ENCODE data around the gene TMOD1. TPM values are rescaled to one million over a fixed set of nuclear protein-coding genes. Genes with fewer than 3 reads are reported as not detected.

TMOD1 gene
- total and polyA plus RNA-seq, 2 experiments from 2014 or later, result 0.69 to 4.5 TPM

- no peak for ATAC-seq
- Histone ChIP-seq H4K20me1 (replicated peaks; ENCODE audit: insufficient read depth) (no peaks in the 10 kb centered on the region), H2AFZ (no peak overlapping the region), H3K4me1 (ENCODE audit: insufficient read depth) (peaks cover 18% of the 10 kb centered on the region), H3F3A (replicated peaks; ENCODE audit: low read depth) (no peaks in the 10 kb centered on the region), H3K4me3 (no peak overlapping the region), H3K27me3 (ENCODE audit: insufficient read depth) (no peaks in the 10 kb centered on the region), H3K36me3 (ENCODE audit: insufficient read depth) (no peaks in the 10 kb centered on the region), H3K27ac (ENCODE audit: low read depth) (no peak overlapping the region), H3K9me2 (ENCODE audit: insufficient read depth) (no peaks in the 10 kb centered on the region), H3K79me2 (replicated peaks; ENCODE audit: insufficient read depth) (no peaks in the 10 kb centered on the region), H3K4me2 (no peak overlapping the region)
- H3K4me1 Mint-ChIP-seq, result peaks cover 35% of the 10 kb centered on the region
- H3K27ac Mint-ChIP-seq, result no peak overlapping the region
- H3K4me3 Mint-ChIP-seq, result no peak overlapping the region
- H3K36me3 Mint-ChIP-seq (ENCODE audit: low read depth), result no peaks in the 10 kb centered on the region
- TF ChIP-seq POLR2AphosphoS5 (IDR thresholded peaks at IDR 0.05; ENCODE audit: low read depth), result no peak
- no peak for TF ChIP-seq CREB1 (CRISPR knock-in tag; IDR thresholded peaks at IDR 0.05; ENCODE audit: low read depth)
- no peak for TF ChIP-seq ETS1 (IDR thresholded peaks at IDR 0.05)
- TF ChIP-seq STAT1 (IDR thresholded peaks at IDR 0.05; ENCODE audit: unreplicated experiment), result no peak
- no peak for DNase-seq (ENCODE audit: low spot score)
- H3K27me3 Mint-ChIP-seq (ENCODE audit: insufficient read depth, low read depth, poor library complexity), result peaks cover 15% of the 10 kb centered on the region
- no peaks in the 10 kb centered on the region for H3K9me3 Mint-ChIP-seq
Observed at GRCh38 chr9:97560851-97561250, 59.4 kb downstream of the TMOD1 start.

- Histone ChIP-seq H2AFZ (no peak overlapping the region), H3K27me3 (ENCODE audit: insufficient read depth) (no peaks in the 10 kb centered on the region), H3K27ac (ENCODE audit: low read depth) (no peak overlapping the region), H3K4me3 (no peak overlapping the region), H3K79me2 (replicated peaks; ENCODE audit: insufficient read depth) (no peaks in the 10 kb centered on the region), H3K36me3 (ENCODE audit: insufficient read depth) (no peaks in the 10 kb centered on the region), H3K9me2 (ENCODE audit: insufficient read depth) (no peaks in the 10 kb centered on the region), H4K20me1 (replicated peaks; ENCODE audit: insufficient read depth) (no peaks in the 10 kb centered on the region), H3K4me1 (ENCODE audit: insufficient read depth) (peaks cover 18% of the 10 kb centered on the region), H3F3A (replicated peaks; ENCODE audit: low read depth) (no peaks in the 10 kb centered on the region), H3K4me2 (no peak overlapping the region)
- ATAC-seq (no peak), DNase-seq (ENCODE audit: low spot score) (no peak)
- no peak overlapping the region for H3K27ac Mint-ChIP-seq
- H3K4me3 Mint-ChIP-seq, result no peak overlapping the region
- H3K9me3 Mint-ChIP-seq, result no peaks in the 10 kb centered on the region
- H3K27me3 Mint-ChIP-seq (ENCODE audit: insufficient read depth, low read depth, poor library complexity), result peaks cover 14% of the 10 kb centered on the region
- H3K4me1 Mint-ChIP-seq, result peaks cover 33% of the 10 kb centered on the region
- no peaks in the 10 kb centered on the region for H3K36me3 Mint-ChIP-seq (ENCODE audit: low read depth)
- no peak for TF ChIP-seq NANOG (IDR thresholded peaks at IDR 0.05; ENCODE audit: borderline replicate concordance)
- TF ChIP-seq ZNF462 (CRISPR knock-in tag; IDR thresholded peaks at IDR 0.05), result no peak
- TF ChIP-seq STAT1 (IDR thresholded peaks at IDR 0.05; ENCODE audit: unreplicated experiment), result no peak
- no peak for TF ChIP-seq JUNB (IDR thresholded peaks at IDR 0.05; ENCODE audit: unreplicated experiment)
- TF ChIP-seq EZH2phosphoT487 (IDR thresholded peaks at IDR 0.05; ENCODE audit: unreplicated experiment), result no peak
- TF ChIP-seq POLR2AphosphoS5 (IDR thresholded peaks at IDR 0.05; ENCODE audit: low read depth), result no peak
- TF ChIP-seq ZNF331 (CRISPR knock-in tag; IDR thresholded peaks at IDR 0.05; ENCODE audit: low read depth), result no peak
- TF ChIP-seq CREB1 (CRISPR knock-in tag; IDR thresholded peaks at IDR 0.05; ENCODE audit: low read depth), result no peak
- TF ChIP-seq ZNF114 (CRISPR knock-in tag; IDR thresholded peaks at IDR 0.05), result no peak
- TF ChIP-seq CTCF (conservative IDR thresholded peaks at IDR 0.05; ENCODE audit: low read depth in 2 of 2), result no peak
Observed at GRCh38 chr9:97561501-97561900, 60.0 kb downstream of the TMOD1 start.

Data from GM23338 (cell line).